Prostate gland (tissue), 2 donors: ENCODE results near the gene HERPUD1. TPM values are rescaled to one million over a fixed set of nuclear protein-coding genes. Genes with fewer than 3 reads are reported as not detected.

ENCODE experiments used
- DNase-seq: peaks from one replicate; pipeline ENCODE4 v3.0.0-alpha.2; 2019; ENCODE audit warnings: low spot score
- H3K27ac ChIP-seq, 2 donors: fragments of 200-600 bp; sonication (generic); 2 replicates each; pipeline ENCODE4 v1.5.1; 2017 to 2019
- H3K27me3 ChIP-seq: fragments of 200-600 bp; sonication (generic); replicated peaks from 2 replicates; pipeline ENCODE4 v1.5.1; 2019; ENCODE audit not compliant: insufficient read depth
- H3K36me3 ChIP-seq, 2 donors: fragments of 200-600 bp; sonication (generic); 1 replicate in 1 of 2; 2 replicates in 1 of 2; pipeline versions ENCODE4 v1.5.1 to v1.8.1; 2017 to 2019
- H3K4me1 ChIP-seq: fragments of 200-600 bp; sonication (generic); replicated peaks from 2 replicates; pipeline ENCODE4 v1.5.1; 2019
- H3K4me3 ChIP-seq, 2 donors: fragments of 200-600 bp; sonication (generic); 2 replicates each; pipeline ENCODE4 v1.5.1; 2017 to 2019
- H3K9me3 ChIP-seq: fragments of 200-600 bp; sonication (generic); 2 replicates; pipeline ENCODE4 v1.5.1; 2017
- POLR2A ChIP-seq: fragments of 450-650 bp; IDR thresholded peaks from one replicate; pipeline ENCODE4 v1.6.1; 2016; ENCODE audit warnings: antibody characterized with exemption, mild to moderate bottlenecking
- POLR2AphosphoS5 ChIP-seq: sonication (generic); formaldehyde crosslinking; IDR thresholded peaks from one replicate; pipeline ENCODE4 v1.6.1; 2017; ENCODE audit warnings: antibody characterized with exemption
- WGBS: methylation state at CpG from one replicate; pipeline ENCODE4 v1.1.5; 2018; 5-methylcytosine and 5-hydroxymethylcytosine counted together
- intact Hi-C: fragments of 100-400 bp; cut with DNase I; formaldehyde crosslinking; loops from one replicate; pipeline ENCODE4 v1.14.2; 2022
- total RNA-seq, 2 donors: library from RNA; depleted of rRNA; stranded (reverse); fragments of >200 nt; gene quantifications; one replicate each; pipeline ENCODE4 v1.1.0, GENCODE V29; 2016
- TF ChIP-seq, protein P1 (sequence below), 4 experiments: fragments of 200-600 bp in 2 of 4; fragments of 450-650 bp in 2 of 4; sonication (generic) in 2 of 4; IDR thresholded peaks; 1 replicate in 3 of 4; 2 replicates in 1 of 4; pipeline ENCODE4 v1.5.1; 2016 to 2019; ENCODE audit warnings: antibody characterized with exemption in 4 of 4, mild to moderate bottlenecking in 2 of 4, moderate library complexity in 2 of 4

The HERPUD1 gene
- total RNA-seq, 2 donors from 2014 or later = 365 to 952 TPM

DNA sequence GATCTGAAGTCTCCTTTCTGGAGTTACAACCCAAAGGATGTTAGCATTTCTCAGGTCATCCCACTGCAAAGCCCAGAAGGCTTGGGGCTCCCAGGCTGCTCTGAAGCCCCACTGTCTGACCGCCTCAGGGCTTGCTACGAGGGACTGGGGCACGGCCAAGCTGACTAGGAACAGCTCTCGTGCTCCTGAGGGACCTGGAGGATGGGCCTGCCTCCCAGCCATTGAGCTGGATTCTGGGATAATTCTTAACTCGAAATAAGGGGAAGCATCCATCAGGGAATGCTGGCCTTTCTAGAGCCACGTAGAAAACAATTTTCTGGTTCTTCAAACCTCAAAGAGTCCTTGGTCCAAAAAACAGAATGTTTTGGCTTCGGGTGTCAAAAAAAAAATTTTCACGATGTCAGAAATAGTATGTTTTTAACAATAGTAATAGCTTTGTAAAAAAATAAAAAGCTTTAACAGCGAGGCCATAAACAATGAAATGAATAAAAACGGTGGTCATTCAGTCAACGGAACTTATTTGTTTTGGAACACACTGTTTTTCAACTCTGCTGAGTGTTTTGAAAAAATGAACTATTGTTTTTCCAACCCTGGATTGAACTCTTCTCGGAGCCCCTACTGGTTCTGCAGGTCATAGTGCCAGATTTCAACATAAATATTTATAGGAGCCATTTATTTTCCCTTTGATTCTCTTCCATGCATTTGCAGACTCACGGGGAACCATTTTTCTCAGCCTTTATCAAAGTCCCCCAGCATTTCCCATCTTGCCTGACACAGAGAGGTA is 16.4 kb upstream of the HERPUD1 start:
- H3K27me3 ChIP-seq = no peaks in the 10 kb centered on the region
- no peaks in the 10 kb centered on the region for H3K9me3 ChIP-seq
- H3K4me1 ChIP-seq = peaks cover 54% of the 10 kb centered on the region
- peak; percentile 60 for DNase-seq
- intact Hi-C loops = loop anchor here (10.0 kb wide), 1 partner anchor 59 kb away; no protein-coding TSS in a partner anchor
- H3K27ac ChIP-seq = peak overlapping the region; percentile 94 to 95
- H3K4me3 ChIP-seq = no peak overlapping the region
- H3K36me3 ChIP-seq = no peaks in the 10 kb centered on the region
- WGBS = 10% methylated on average over 13 of the region's 13 CpGs
- TF ChIP-seq POLR2AphosphoS5 = peak; percentile 84
- TF ChIP-seq, protein P1, sequence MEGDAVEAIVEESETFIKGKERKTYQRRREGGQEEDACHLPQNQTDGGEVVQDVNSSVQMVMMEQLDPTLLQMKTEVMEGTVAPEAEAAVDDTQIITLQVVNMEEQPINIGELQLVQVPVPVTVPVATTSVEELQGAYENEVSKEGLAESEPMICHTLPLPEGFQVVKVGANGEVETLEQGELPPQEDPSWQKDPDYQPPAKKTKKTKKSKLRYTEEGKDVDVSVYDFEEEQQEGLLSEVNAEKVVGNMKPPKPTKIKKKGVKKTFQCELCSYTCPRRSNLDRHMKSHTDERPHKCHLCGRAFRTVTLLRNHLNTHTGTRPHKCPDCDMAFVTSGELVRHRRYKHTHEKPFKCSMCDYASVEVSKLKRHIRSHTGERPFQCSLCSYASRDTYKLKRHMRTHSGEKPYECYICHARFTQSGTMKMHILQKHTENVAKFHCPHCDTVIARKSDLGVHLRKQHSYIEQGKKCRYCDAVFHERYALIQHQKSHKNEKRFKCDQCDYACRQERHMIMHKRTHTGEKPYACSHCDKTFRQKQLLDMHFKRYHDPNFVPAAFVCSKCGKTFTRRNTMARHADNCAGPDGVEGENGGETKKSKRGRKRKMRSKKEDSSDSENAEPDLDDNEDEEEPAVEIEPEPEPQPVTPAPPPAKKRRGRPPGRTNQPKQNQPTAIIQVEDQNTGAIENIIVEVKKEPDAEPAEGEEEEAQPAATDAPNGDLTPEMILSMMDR (IDR thresholded peaks at IDR 0.05) = no peak

DNA sequence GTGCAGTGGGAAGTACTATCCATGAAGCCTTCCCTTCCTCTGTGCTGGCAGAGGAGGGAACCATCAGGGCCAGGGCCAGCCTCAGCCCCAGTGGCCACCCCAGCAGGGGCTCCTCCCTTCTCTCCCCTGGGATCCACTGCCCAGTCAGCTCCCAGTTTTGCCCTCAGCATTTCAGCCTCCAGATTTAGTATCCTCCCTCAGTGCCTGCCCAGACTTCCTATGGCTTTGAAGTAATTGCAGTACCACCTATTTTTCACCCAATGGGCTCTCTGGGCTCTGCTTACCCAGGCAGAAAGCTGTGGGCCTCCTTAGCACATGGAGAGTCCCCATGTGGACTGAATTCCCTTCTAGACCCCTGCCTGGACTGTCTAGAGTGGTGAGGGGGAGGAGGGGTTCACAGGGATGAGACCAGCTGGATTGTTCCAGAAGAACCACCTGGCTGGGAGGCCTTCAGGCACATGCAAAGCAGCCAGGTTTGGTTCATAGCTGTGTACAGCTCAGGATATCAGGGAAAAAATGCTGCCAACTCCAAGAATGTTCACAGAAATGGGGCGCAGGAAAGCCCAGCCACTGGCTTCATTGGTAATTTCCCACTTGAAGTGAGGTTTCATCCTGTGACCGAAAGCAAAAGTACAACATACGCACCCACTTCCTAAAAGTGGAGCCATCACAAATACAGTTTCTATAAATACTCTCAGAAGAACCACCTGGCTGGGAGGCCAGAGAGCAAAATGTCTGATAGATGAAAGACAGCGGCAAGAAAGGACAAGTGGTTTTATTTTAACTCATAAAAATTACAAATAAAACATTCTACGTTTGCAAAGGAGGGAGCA is 15.2 kb upstream of the HERPUD1 start:
- no peaks in the 10 kb centered on the region for H3K36me3 ChIP-seq
- 17% methylated on average over 5 of the region's 5 CpGs for WGBS
- H3K27ac ChIP-seq = peak overlapping the region; percentile 94 to 95
- DNase-seq = peak; percentile 63
- H3K27me3 ChIP-seq = no peaks in the 10 kb centered on the region
- no peaks in the 10 kb centered on the region for H3K9me3 ChIP-seq
- no peak overlapping the region for H3K4me3 ChIP-seq
- peak; percentile 84 for TF ChIP-seq POLR2AphosphoS5
- TF ChIP-seq, protein P1 (IDR thresholded peaks at IDR 0.05) = peak in 1 of 4 experiments; percentile 2
- no peak for TF ChIP-seq POLR2A
- peaks cover 59% of the 10 kb centered on the region for H3K4me1 ChIP-seq
- intact Hi-C loops = loop anchor here (10.0 kb wide), 1 partner anchor 58 kb away; no protein-coding TSS in a partner anchor

DNA sequence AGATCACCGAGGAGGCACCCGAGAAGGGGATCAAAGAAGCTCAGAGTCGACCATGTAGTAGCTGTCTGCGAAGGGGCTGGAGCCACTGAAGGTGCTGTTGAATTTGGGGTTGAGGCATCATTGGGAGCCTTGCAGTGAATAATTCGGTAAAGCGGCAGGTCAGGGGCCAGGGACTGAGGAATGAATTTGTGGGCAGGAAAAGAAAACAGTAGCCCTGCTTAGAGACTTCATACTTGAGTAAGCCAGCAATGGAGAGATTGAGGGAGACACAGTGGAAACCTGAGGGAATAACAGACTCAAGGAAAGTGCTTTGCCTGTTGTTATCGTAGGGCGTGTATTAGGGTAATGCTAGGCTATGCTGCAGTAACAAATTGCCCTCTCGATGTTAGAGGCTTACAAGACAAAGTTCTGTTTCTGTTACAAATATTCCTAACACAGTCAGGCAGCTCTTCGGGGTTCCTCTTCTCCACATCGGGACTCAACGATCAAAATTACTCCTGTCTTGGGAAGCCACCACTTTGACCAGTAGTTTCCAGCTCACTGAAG is 13.4 kb upstream of the HERPUD1 start:
- Histone ChIP-seq H3K9me3 (no peaks in the 10 kb centered on the region), H3K4me3 (no peak overlapping the region), H3K27me3 (no peaks in the 10 kb centered on the region), H3K27ac (peak overlapping the region; percentile 94 to 95), H3K4me1 (peaks cover 44% of the 10 kb centered on the region), H3K36me3 (no peaks in the 10 kb centered on the region)
- no peak for DNase-seq
- TF ChIP-seq, protein P1 (IDR thresholded peaks at IDR 0.05) = no peak
- TF ChIP-seq POLR2AphosphoS5 = no peak
- TF ChIP-seq POLR2A = no peak
- WGBS = 91% methylated on average over 12 of the region's 12 CpGs
- intact Hi-C loops = loop anchor here (10.0 kb wide), 1 partner anchor 56 kb away; no protein-coding TSS in a partner anchor

DNA sequence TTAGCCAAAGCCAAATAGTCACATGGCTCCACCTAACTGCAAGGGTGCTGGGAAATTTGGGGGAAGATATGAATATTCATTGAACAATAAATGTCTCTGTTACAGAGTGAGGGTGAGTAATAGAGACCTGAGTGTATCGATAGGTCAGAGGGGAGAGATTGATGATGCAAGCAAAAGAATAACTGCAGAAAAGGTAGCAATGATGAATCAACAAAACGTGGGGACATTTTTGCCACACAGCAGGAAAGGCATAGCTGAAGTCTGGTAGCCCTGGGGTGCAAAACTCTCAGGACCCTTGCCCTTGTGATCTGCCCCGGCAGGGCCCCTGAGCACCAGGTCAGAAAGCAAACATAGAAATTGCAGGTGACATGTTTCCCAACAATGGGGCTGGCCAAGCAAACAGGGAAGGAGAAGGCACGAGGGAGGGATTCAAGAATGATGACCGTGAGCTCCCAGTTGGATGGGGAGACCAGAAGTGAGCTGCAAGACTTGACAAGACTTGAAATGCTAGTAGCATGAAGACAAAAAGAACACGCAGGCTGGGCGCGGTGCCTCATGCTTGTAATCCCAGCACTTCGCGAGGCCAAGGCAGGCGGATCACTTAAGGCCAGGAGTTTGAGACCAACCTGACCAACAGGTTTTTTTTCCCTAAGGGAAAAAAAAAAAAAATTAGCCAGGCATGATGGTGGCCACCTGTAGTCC is 12.7 kb upstream of the HERPUD1 start:
- Histone ChIP-seq H3K4me3 (no peak overlapping the region), H3K4me1 (peaks cover 39% of the 10 kb centered on the region), H3K9me3 (no peaks in the 10 kb centered on the region), H3K36me3 (no peaks in the 10 kb centered on the region), H3K27ac (peak overlapping the region; percentile 94 to 95), H3K27me3 (no peaks in the 10 kb centered on the region)
- intact Hi-C loops = loop anchor here (10.0 kb wide), 1 partner anchor 56 kb away; no protein-coding TSS in a partner anchor
- 48% methylated on average over 11 of the region's 11 CpGs for WGBS
- peak; percentile 91 for DNase-seq
- TF ChIP-seq, protein P1 (IDR thresholded peaks at IDR 0.05) = peak in 1 of 4 experiments; percentile 6
- no peak for TF ChIP-seq POLR2A
- TF ChIP-seq POLR2AphosphoS5 = peak; percentile 87
